ENCODE results near the gene CCDC180. TPM values are rescaled to one million over a fixed set of nuclear protein-coding genes. Genes with fewer than 3 reads are reported as not detected.

The CCDC180 gene
- total and polyA plus RNA-seq, 4 donors = 4.1 to 8.5 (median 5.3) TPM

DNA sequence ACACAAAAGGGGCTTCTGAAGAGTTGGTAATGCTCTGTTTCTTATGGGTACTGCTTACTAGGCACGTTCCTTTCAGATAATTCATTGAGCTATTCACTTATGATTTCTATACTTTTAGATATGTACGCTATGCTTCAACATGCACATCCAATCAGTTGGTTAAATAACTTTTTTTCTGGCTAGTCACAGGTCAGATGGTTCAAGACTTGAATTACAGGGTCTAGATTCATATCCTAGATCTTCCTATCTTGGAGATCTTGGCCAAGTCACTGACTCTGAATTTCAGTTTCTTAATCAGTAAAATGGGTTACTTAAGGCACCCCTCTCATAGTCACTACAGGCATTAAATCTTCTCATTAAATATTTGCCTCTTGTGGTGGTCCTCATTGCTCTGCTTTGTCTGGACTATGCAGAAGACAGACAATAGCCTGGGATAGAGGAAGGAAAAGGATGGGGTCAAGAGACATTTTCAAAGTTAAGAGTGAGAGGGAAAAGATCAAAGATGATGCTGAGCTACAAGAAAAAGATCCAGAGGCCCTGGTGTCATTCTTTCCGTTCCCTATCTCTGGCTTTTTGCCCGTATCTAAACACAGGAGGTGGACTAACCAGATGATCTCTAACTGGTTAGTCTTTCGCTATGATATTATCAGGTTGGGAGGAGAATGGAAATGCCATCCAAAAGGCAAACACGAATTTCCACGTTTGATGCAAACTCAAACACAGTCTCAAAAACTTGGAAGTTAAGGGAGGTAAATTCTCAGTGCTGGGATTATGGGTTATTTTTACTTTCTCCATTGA, 1.8 kb upstream of the CCDC180 start:
- Histone ChIP-seq H3K9me3 (ENCODE audit: control insufficient read depth, low read length) (peaks cover under 1% of the 10 kb centered on the region), H3K36me3 (ENCODE audit: control insufficient read depth in 1 of 2, insufficient read depth in 2 of 2, low read length in 1 of 2) (no peaks in the 10 kb centered on the region), H3K27ac (ENCODE audit: low read depth in 1 of 2, low read length in 2 of 2) (no peak overlapping the region), H3K27me3 (ENCODE audit: control insufficient read depth in 1 of 2, insufficient read depth in 2 of 2, low read length in 1 of 2) (no peaks in the 10 kb centered on the region), H3K4me3 (ENCODE audit: low read length in 2 of 2) (no peak overlapping the region), H3K4me1 (ENCODE audit: control insufficient read depth in 1 of 2, insufficient read depth in 2 of 2, low read length in 2 of 2) (no peaks in the 10 kb centered on the region)
- ATAC-seq (ENCODE audit: low FRiP score) (no peak), DNase-seq (no peak)
- 79 to 81% methylated on average over 7 of the region's 7 CpGs for WGBS, 2 donors
- intact Hi-C loops (cut with DNase I) = no loop called here

DNA sequence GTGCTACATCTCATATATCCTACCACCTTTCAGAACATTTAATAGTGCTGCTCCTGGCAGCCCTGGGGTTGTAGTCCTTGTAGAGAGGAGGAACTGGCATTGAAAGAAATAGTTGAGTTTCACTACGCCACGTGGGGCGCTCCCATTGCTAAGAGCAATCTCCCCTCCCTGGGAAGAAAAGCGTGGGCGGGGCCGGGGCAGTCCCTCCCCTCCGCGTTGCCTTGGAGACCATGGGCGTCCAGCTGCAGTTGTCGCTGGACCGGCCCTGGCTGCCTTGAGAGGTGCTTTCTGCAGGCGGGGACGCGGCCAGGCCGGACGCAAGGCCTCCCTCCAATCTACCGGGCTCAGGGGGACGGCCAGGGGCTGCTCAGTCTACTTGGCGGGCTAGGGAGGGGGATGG, 368 bp upstream of the CCDC180 start:
- intact Hi-C loops (cut with DNase I) = no loop called here
- H3K36me3 ChIP-seq (ENCODE audit: control insufficient read depth in 1 of 2, insufficient read depth in 2 of 2, low read length in 1 of 2) = no peaks in the 10 kb centered on the region
- H3K4me1 ChIP-seq (ENCODE audit: control insufficient read depth in 1 of 2, insufficient read depth in 2 of 2, low read length in 2 of 2) = no peaks in the 10 kb centered on the region
- H3K4me3 ChIP-seq (ENCODE audit: low read length in 2 of 2) = no peak overlapping the region
- WGBS, 2 donors = 2 to 5% methylated on average over 19 of the region's 19 CpGs
- H3K9me3 ChIP-seq (ENCODE audit: control insufficient read depth, low read length) = no peaks in the 10 kb centered on the region
- peak; percentile 85 for ATAC-seq (ENCODE audit: low FRiP score)
- no peaks in the 10 kb centered on the region for H3K27me3 ChIP-seq (ENCODE audit: control insufficient read depth in 1 of 2, insufficient read depth in 2 of 2, low read length in 1 of 2)
- H3K27ac ChIP-seq (ENCODE audit: low read depth in 1 of 2, low read length in 2 of 2) = no peak overlapping the region
- DNase-seq = peak; percentile 83 to 88

- intact Hi-C loops (cut with DNase I) = no loop called here
Measured at GRCh38 chr9:97309260-97309659, 1.8 kb downstream of the CCDC180 start.

GRCh38 chr9:97310023-97310422, 2.6 kb downstream of the CCDC180 start:
- intact Hi-C loops (cut with DNase I) = no loop called here
- no peak overlapping the region for H3K27ac ChIP-seq (ENCODE audit: low read depth in 1 of 2, low read length in 2 of 2)
- DNase-seq = no peak
- no peak overlapping the region for H3K4me3 ChIP-seq (ENCODE audit: low read length in 2 of 2)
- H3K27me3 ChIP-seq (ENCODE audit: control insufficient read depth in 1 of 2, insufficient read depth in 2 of 2, low read length in 1 of 2) = no peaks in the 10 kb centered on the region
- WGBS, 2 donors = 86 to 87% methylated on average over 2 of the region's 2 CpGs
- no peaks in the 10 kb centered on the region for H3K4me1 ChIP-seq (ENCODE audit: control insufficient read depth in 1 of 2, insufficient read depth in 2 of 2, low read length in 2 of 2)
- H3K36me3 ChIP-seq (ENCODE audit: control insufficient read depth in 1 of 2, insufficient read depth in 2 of 2, low read length in 1 of 2) = peaks cover 0 to 8% of the 10 kb centered on the region in 2 donors
- H3K9me3 ChIP-seq (ENCODE audit: control insufficient read depth, low read length) = no peaks in the 10 kb centered on the region
- ATAC-seq (ENCODE audit: low FRiP score) = no peak

More at GRCh38 chr9:97309260-97309659, 1.8 kb downstream of the CCDC180 start:
- Histone ChIP-seq H3K9me3 (ENCODE audit: control insufficient read depth, low read length) (no peaks in the 10 kb centered on the region), H3K4me3 (ENCODE audit: low read length in 2 of 2) (no peak overlapping the region), H3K4me1 (ENCODE audit: control insufficient read depth in 1 of 2, insufficient read depth in 2 of 2, low read length in 2 of 2) (no peaks in the 10 kb centered on the region), H3K27ac (ENCODE audit: low read depth in 1 of 2, low read length in 2 of 2) (no peak overlapping the region), H3K27me3 (ENCODE audit: control insufficient read depth in 1 of 2, insufficient read depth in 2 of 2, low read length in 1 of 2) (no peaks in the 10 kb centered on the region), H3K36me3 (ENCODE audit: control insufficient read depth in 1 of 2, insufficient read depth in 2 of 2, low read length in 1 of 2) (peaks cover 0 to 6% of the 10 kb centered on the region in 2 donors)
- DNase-seq (no peak), ATAC-seq (ENCODE audit: low FRiP score) (no peak)
- WGBS, 2 donors = 94% methylated on average over 5 of the region's 5 CpGs

DNA sequence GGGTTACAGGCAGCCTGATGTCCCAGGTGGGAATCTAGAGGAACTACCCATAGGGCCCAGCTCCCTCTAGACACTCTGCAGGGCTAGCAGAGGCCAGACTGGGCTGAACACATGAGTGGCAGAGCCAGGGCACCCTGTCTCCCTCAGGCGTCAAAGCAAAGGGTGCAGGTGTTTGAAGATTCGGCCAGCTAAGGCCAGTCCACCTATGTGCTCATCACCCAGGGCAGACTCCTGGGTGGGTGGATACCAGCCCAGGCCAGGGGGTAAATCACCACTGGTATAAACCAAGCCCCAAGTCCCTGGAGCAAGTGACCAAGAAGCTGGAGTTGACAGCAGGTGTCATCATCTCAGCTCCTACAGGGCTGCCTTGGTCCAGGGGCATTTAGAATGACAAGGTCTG, 3.4 kb downstream of the CCDC180 start:
- H3K27me3 ChIP-seq (ENCODE audit: control insufficient read depth in 1 of 2, insufficient read depth in 2 of 2, low read length in 1 of 2) = no peaks in the 10 kb centered on the region
- no peak for ATAC-seq (ENCODE audit: low FRiP score)
- peaks cover 0 to 8% of the 10 kb centered on the region in 2 donors for H3K36me3 ChIP-seq (ENCODE audit: control insufficient read depth in 1 of 2, insufficient read depth in 2 of 2, low read length in 1 of 2)
- H3K4me3 ChIP-seq (ENCODE audit: low read length in 2 of 2) = no peak overlapping the region
- H3K27ac ChIP-seq (ENCODE audit: low read depth in 1 of 2, low read length in 2 of 2) = no peak overlapping the region
- no peaks in the 10 kb centered on the region for H3K9me3 ChIP-seq (ENCODE audit: control insufficient read depth, low read length)
- 93 to 94% methylated on average over 2 of the region's 2 CpGs for WGBS, 2 donors
- no peaks in the 10 kb centered on the region for H3K4me1 ChIP-seq (ENCODE audit: control insufficient read depth in 1 of 2, insufficient read depth in 2 of 2, low read length in 2 of 2)
- intact Hi-C loops (cut with DNase I) = no loop called here
- DNase-seq = no peak

DNA sequence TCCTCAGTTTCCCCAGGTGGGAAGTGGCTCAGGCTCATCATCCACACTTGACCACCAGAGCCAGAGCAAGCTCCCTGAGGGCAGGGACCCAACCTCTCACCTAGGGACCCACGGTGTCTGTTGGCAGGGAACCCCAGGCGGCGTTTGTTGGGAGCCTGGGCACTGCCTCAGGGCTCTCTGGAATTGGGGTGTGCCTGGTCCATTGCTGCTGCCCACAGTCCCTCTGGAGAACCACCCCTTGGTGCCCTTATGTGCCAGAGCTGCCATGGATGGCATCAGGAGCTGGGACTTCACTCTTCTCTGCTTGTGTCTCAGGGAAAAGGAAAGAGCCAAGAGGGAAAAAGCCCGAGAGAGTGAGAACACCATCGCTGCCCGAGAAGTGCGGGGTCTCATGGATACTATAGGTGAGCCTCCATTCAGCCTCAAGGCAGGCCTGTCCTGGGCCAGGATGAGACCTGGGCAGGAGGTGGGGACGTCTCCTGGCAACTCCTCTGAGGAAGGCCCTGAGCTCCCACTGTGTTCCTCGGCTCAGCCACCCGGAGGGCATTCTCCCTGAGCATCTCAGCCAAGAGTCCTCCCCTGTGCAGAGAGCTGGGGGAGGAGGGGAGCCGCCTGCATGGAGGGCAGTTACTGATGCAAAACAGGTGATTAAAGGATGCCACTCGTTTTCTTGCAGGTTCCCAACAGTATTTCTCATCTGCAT, 4.5 kb downstream of the CCDC180 start:
- no peak for ATAC-seq (ENCODE audit: low FRiP score)
- intact Hi-C loops (cut with DNase I) = no loop called here
- Histone ChIP-seq H3K9me3 (ENCODE audit: control insufficient read depth, low read length) (no peaks in the 10 kb centered on the region), H3K4me1 (ENCODE audit: control insufficient read depth in 1 of 2, insufficient read depth in 2 of 2, low read length in 2 of 2) (no peaks in the 10 kb centered on the region), H3K4me3 (ENCODE audit: low read length in 2 of 2) (no peak overlapping the region), H3K27me3 (ENCODE audit: control insufficient read depth in 1 of 2, insufficient read depth in 2 of 2, low read length in 1 of 2) (no peaks in the 10 kb centered on the region), H3K27ac (ENCODE audit: low read depth in 1 of 2, low read length in 2 of 2) (no peak overlapping the region), H3K36me3 (ENCODE audit: control insufficient read depth in 1 of 2, insufficient read depth in 2 of 2, low read length in 1 of 2) (peaks cover 0 to 8% of the 10 kb centered on the region in 2 donors)
- WGBS, 2 donors = 85 to 90% methylated on average over 12 of the region's 12 CpGs
- no peak for DNase-seq

- WGBS, 2 donors = 87% methylated on average over 5 of the region's 5 CpGs
- no peak for ATAC-seq (ENCODE audit: low FRiP score)
- peaks cover 0 to 8% of the 10 kb centered on the region in 2 donors for H3K36me3 ChIP-seq (ENCODE audit: control insufficient read depth in 1 of 2, insufficient read depth in 2 of 2, low read length in 1 of 2)
Measured at GRCh38 chr9:97312556-97312955, 5.1 kb downstream of the CCDC180 start.

DNA sequence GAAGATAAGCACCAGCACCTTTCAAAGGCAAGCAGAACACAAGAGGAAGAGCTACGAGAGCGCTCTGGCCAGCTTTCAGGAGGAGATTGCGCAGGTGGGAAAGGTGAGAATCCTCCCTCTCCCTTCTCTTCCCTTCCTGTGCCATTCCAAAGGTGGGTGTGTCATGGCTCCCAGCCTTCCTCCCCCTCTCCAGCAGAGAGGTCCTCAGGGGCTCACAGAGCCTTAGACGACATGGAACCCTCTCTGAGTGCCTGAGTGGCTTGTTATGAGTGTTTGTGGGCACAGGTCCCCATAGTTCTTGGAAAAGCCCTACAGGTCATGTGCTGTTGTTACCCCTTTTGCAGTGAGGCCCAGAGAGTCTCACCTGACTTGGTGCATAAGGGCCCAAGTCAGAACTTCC, 5.8 kb downstream of the CCDC180 start:
- no peak overlapping the region for H3K4me3 ChIP-seq (ENCODE audit: low read length in 2 of 2)
- peaks cover 0 to 10% of the 10 kb centered on the region in 2 donors for H3K36me3 ChIP-seq (ENCODE audit: control insufficient read depth in 1 of 2, insufficient read depth in 2 of 2, low read length in 1 of 2)
- 90 to 93% methylated on average over 4 of the region's 4 CpGs for WGBS, 2 donors
- no peak overlapping the region for H3K27ac ChIP-seq (ENCODE audit: low read depth in 1 of 2, low read length in 2 of 2)
- DNase-seq (no peak), ATAC-seq (ENCODE audit: low FRiP score) (no peak)
- no peaks in the 10 kb centered on the region for H3K27me3 ChIP-seq (ENCODE audit: control insufficient read depth in 1 of 2, insufficient read depth in 2 of 2, low read length in 1 of 2)
- intact Hi-C loops (cut with DNase I) = no loop called here
- no peaks in the 10 kb centered on the region for H3K9me3 ChIP-seq (ENCODE audit: control insufficient read depth, low read length)
- H3K4me1 ChIP-seq (ENCODE audit: control insufficient read depth in 1 of 2, insufficient read depth in 2 of 2, low read length in 2 of 2) = no peaks in the 10 kb centered on the region

More at GRCh38 chr9:97312556-97312955, 5.1 kb downstream of the CCDC180 start:
- Histone ChIP-seq H3K27ac (ENCODE audit: low read depth in 1 of 2, low read length in 2 of 2) (no peak overlapping the region), H3K4me1 (ENCODE audit: control insufficient read depth in 1 of 2, insufficient read depth in 2 of 2, low read length in 2 of 2) (no peaks in the 10 kb centered on the region), H3K4me3 (ENCODE audit: low read length in 2 of 2) (no peak overlapping the region), H3K9me3 (ENCODE audit: control insufficient read depth, low read length) (no peaks in the 10 kb centered on the region), H3K27me3 (ENCODE audit: control insufficient read depth in 1 of 2, insufficient read depth in 2 of 2, low read length in 1 of 2) (no peaks in the 10 kb centered on the region)
- intact Hi-C loops (cut with DNase I) = no loop called here
- no peak for DNase-seq

- H3K27me3 ChIP-seq (ENCODE audit: control insufficient read depth in 1 of 2, insufficient read depth in 2 of 2, low read length in 1 of 2) = no peaks in the 10 kb centered on the region
- no peak overlapping the region for H3K27ac ChIP-seq (ENCODE audit: low read depth in 1 of 2, low read length in 2 of 2)
- DNase-seq = no peak
- 78% methylated on average over 5 of the region's 5 CpGs for WGBS, 2 donors
- peaks cover 0 to 10% of the 10 kb centered on the region in 2 donors for H3K36me3 ChIP-seq (ENCODE audit: control insufficient read depth in 1 of 2, insufficient read depth in 2 of 2, low read length in 1 of 2)
- no peaks in the 10 kb centered on the region for H3K4me1 ChIP-seq (ENCODE audit: control insufficient read depth in 1 of 2, insufficient read depth in 2 of 2, low read length in 2 of 2)
- no peak for ATAC-seq (ENCODE audit: low FRiP score)
- no peak overlapping the region for H3K4me3 ChIP-seq (ENCODE audit: low read length in 2 of 2)
- intact Hi-C loops (cut with DNase I) = no loop called here
- H3K9me3 ChIP-seq (ENCODE audit: control insufficient read depth, low read length) = no peaks in the 10 kb centered on the region
Measured at GRCh38 chr9:97313746-97314145, 6.3 kb downstream of the CCDC180 start.
